Measurements from ENCODE around the gene RNF224. TPM values are rescaled to one million over a fixed set of nuclear protein-coding genes. Genes with fewer than 3 reads are reported as not detected.
A peak's percentile ranks its signal among the peaks of the same experiment; 100 is the strongest.

RNF224 gene
- polyA plus RNA-seq, 1 donor (not counting 4 experiments of a cell fraction or from before 2014, with no cell fraction given), result not detected

GRCh38 chr9:137243626-137244485, 16.6 kb downstream of the RNF224 start:
- no peak for TF ChIP-seq EZH2 (IDR thresholded peaks at IDR 0.05; ENCODE audit: low read length)
- no peak for TF ChIP-seq CTCF (optimal IDR thresholded peaks at IDR 0.05 in 1 of 3, IDR thresholded peaks at IDR 0.05 in 1 of 3, conservative IDR thresholded peaks at IDR 0.05 in 1 of 3; ENCODE audit: extremely low read depth in 1 of 3, insufficient read depth in 2 of 3, low read length in 3 of 3)
- Histone ChIP-seq H3K9me1 (ENCODE audit: control insufficient read depth, extremely low read depth, insufficient read depth, low read length) (peaks cover 3% of the 10 kb centered on the region), H3K27ac (ENCODE audit: control insufficient read depth, insufficient read depth, low read length) (no peak overlapping the region), H2AFZ (ENCODE audit: control insufficient read depth, low read length) (no peak overlapping the region), H3K9ac (ENCODE audit: control insufficient read depth, extremely low read depth, insufficient read depth, low read length) (peak overlapping the region; percentile 39), H3K4me3 (ENCODE audit: control insufficient read depth in 2 of 3, extremely low read depth in 1 of 3, insufficient read depth in 2 of 3, low read depth in 1 of 3, low read length in 3 of 3) (peak overlapping the region in 2 of 3 experiments; percentile 18 to 26), H3K36me3 (ENCODE audit: control insufficient read depth in 2 of 2, extremely low read depth in 1 of 2, insufficient read depth in 2 of 2, low read length in 2 of 2) (peaks cover 11 to 20% of the 10 kb centered on the region in 2 experiments), H3K27me3 (ENCODE audit: control insufficient read depth, extremely low read depth, insufficient read depth, low read length) (no peaks in the 10 kb centered on the region), H3K4me1 (ENCODE audit: control insufficient read depth, extremely low read depth, insufficient read depth, low read length) (peaks cover 30% of the 10 kb centered on the region), H3K9me3 (ENCODE audit: control insufficient read depth, low read depth, low read length) (no peaks in the 10 kb centered on the region), H4K20me1 (ENCODE audit: control insufficient read depth, extremely low read depth, insufficient read depth, low read length) (peaks cover 28% of the 10 kb centered on the region), H3K4me2 (ENCODE audit: control insufficient read depth, extremely low read depth, insufficient read depth, low read depth, low read length) (peak overlapping the region; percentile 84), H3K79me2 (ENCODE audit: control insufficient read depth, insufficient read depth, low read length) (peaks cover 31% of the 10 kb centered on the region)
- dilution Hi-C loops (cut with MboI; ENCODE audit: extremely low pct_ligation_motif_present, low sequenced_read_pairs), result no loop called here
- DNase-seq (ENCODE audit: low read depth, low spot score) (no peak), FAIRE-seq (peak; percentile 48)

- H3K4me2 ChIP-seq (ENCODE audit: control insufficient read depth, extremely low read depth, insufficient read depth, low read depth, low read length), result peak overlapping the region; percentile 84
- H2AFZ ChIP-seq (ENCODE audit: control insufficient read depth, low read length), result no peak overlapping the region
- H4K20me1 ChIP-seq (ENCODE audit: control insufficient read depth, extremely low read depth, insufficient read depth, low read length), result peaks cover 28% of the 10 kb centered on the region
- peaks cover 28% of the 10 kb centered on the region for H3K79me2 ChIP-seq (ENCODE audit: control insufficient read depth, insufficient read depth, low read length)
- FAIRE-seq (no peak), DNase-seq (ENCODE audit: low read depth, low spot score) (no peak)
- peaks cover 3% of the 10 kb centered on the region for H3K9me1 ChIP-seq (ENCODE audit: control insufficient read depth, extremely low read depth, insufficient read depth, low read length)
- TF ChIP-seq CTCF (optimal IDR thresholded peaks at IDR 0.05 in 1 of 3, IDR thresholded peaks at IDR 0.05 in 1 of 3, conservative IDR thresholded peaks at IDR 0.05 in 1 of 3; ENCODE audit: extremely low read depth in 1 of 3, insufficient read depth in 2 of 3, low read length in 3 of 3) (peak in 1 of 3 experiments; percentile 16), EZH2 (IDR thresholded peaks at IDR 0.05; ENCODE audit: low read length) (no peak)
- dilution Hi-C loops (cut with MboI; ENCODE audit: extremely low pct_ligation_motif_present, low sequenced_read_pairs), result no loop called here
- H3K4me3 ChIP-seq (ENCODE audit: control insufficient read depth in 2 of 3, extremely low read depth in 1 of 3, insufficient read depth in 2 of 3, low read depth in 1 of 3, low read length in 3 of 3), result peak overlapping the region in 1 of 3 experiments; percentile 18
- no peaks in the 10 kb centered on the region for H3K27me3 ChIP-seq (ENCODE audit: control insufficient read depth, extremely low read depth, insufficient read depth, low read length)
- no peak overlapping the region for H3K27ac ChIP-seq (ENCODE audit: control insufficient read depth, insufficient read depth, low read length)
- H3K4me1 ChIP-seq (ENCODE audit: control insufficient read depth, extremely low read depth, insufficient read depth, low read length), result peaks cover 30% of the 10 kb centered on the region
- H3K36me3 ChIP-seq (ENCODE audit: control insufficient read depth in 2 of 2, extremely low read depth in 1 of 2, insufficient read depth in 2 of 2, low read length in 2 of 2), result peaks cover 11 to 20% of the 10 kb centered on the region in 2 experiments
- H3K9me3 ChIP-seq (ENCODE audit: control insufficient read depth, low read depth, low read length), result no peaks in the 10 kb centered on the region
- peak overlapping the region; percentile 26 for H3K9ac ChIP-seq (ENCODE audit: control insufficient read depth, extremely low read depth, insufficient read depth, low read length)
These were observed 17.5 kb downstream of the RNF224 start for GRCh38 chr9:137244486-137245449.
